Testis (tissue), 2 donors: ENCODE measurements around the gene RANBP3L.

ENCODE experiments used
- POLR2A ChIP-seq: fragments of 450-650 bp; IDR thresholded peaks from one replicate; pipeline ENCODE4 v1.6.1; 2017; ENCODE audit warnings: antibody characterized with exemption, mild to moderate bottlenecking, moderate library complexity
- TF ChIP-seq, protein P1 (sequence below), 3 experiments: fragments of 450-650 bp in 2 of 3; fragments of 200-600 bp in 1 of 3; sonication (generic) in 1 of 3; IDR thresholded peaks; one replicate each; pipeline ENCODE4 v1.5.1; 2016 to 2019; ENCODE audit warnings: antibody characterized with exemption in 3 of 3, mild to moderate bottlenecking in 2 of 3, moderate library complexity in 1 of 3

DNA sequence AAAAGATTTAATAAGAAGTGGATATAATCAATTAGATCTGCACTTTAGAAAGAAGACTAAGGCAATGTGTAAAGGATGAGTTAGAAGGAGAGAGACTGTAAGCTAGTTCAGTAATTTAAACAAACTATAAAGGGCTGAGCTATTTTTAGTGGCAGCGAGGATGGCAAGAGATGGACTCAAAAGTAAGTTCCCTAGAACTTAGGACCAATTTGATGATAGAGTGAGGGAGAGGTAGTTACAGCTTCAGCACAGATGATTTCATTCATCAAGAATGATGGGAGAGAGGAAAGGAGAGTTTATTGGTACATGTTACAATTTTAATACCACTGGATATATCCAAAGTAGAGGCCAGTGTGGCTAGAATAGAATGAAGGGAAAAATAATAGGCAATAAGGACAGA, 79.1 kb downstream of the RANBP3L start:
- TF ChIP-seq, protein P1, sequence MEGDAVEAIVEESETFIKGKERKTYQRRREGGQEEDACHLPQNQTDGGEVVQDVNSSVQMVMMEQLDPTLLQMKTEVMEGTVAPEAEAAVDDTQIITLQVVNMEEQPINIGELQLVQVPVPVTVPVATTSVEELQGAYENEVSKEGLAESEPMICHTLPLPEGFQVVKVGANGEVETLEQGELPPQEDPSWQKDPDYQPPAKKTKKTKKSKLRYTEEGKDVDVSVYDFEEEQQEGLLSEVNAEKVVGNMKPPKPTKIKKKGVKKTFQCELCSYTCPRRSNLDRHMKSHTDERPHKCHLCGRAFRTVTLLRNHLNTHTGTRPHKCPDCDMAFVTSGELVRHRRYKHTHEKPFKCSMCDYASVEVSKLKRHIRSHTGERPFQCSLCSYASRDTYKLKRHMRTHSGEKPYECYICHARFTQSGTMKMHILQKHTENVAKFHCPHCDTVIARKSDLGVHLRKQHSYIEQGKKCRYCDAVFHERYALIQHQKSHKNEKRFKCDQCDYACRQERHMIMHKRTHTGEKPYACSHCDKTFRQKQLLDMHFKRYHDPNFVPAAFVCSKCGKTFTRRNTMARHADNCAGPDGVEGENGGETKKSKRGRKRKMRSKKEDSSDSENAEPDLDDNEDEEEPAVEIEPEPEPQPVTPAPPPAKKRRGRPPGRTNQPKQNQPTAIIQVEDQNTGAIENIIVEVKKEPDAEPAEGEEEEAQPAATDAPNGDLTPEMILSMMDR (IDR thresholded peaks at IDR 0.05), result no peak
- no peak for TF ChIP-seq POLR2A
